ENCODE measurements around the gene GHSR.

- no peak for TF ChIP-seq CTCF (IDR thresholded peaks at IDR 0.05)
- no peak for TF ChIP-seq JUND (IDR thresholded peaks at IDR 0.05)
- no peak for TF ChIP-seq EZH2phosphoT487 (IDR thresholded peaks at IDR 0.05; ENCODE audit: borderline replicate concordance, low read depth)
- no peak for TF ChIP-seq MXI1 (IDR thresholded peaks at IDR 0.05; ENCODE audit: low read depth, low read length)
- TF ChIP-seq GATA2 (CRISPR knock-in tag; IDR thresholded peaks at IDR 0.05) = no peak
- no peak for TF ChIP-seq YY1 (IDR thresholded peaks at IDR 0.05; ENCODE audit: low read depth)
- no peak for TF ChIP-seq FOXM1 (IDR thresholded peaks at IDR 0.05; ENCODE audit: low read depth)
- TF ChIP-seq REST (IDR thresholded peaks at IDR 0.05; ENCODE audit: low read depth, low read length) = no peak
- no peak for TF ChIP-seq RCOR1 (IDR thresholded peaks at IDR 0.05; ENCODE audit: low read length)
- TF ChIP-seq RFX5 (IDR thresholded peaks at IDR 0.05; ENCODE audit: low read length) = no peak
- no peak for TF ChIP-seq POLR2AphosphoS5 (IDR thresholded peaks at IDR 0.05; ENCODE audit: low read depth, low read length)
Observed at GRCh38 chr3:172411478-172411947, 36.7 kb downstream of the GHSR start.

Measured in SK-N-SH (cell line).